ENCODE measurements around the gene KRTAP10-8.
"Not testable (repeated sequence)": the region's sequence is repeated elsewhere in the genome, so short reads cannot be mapped to it uniquely, and the experiment has no call there.

Gene KRTAP10-8

DNA sequence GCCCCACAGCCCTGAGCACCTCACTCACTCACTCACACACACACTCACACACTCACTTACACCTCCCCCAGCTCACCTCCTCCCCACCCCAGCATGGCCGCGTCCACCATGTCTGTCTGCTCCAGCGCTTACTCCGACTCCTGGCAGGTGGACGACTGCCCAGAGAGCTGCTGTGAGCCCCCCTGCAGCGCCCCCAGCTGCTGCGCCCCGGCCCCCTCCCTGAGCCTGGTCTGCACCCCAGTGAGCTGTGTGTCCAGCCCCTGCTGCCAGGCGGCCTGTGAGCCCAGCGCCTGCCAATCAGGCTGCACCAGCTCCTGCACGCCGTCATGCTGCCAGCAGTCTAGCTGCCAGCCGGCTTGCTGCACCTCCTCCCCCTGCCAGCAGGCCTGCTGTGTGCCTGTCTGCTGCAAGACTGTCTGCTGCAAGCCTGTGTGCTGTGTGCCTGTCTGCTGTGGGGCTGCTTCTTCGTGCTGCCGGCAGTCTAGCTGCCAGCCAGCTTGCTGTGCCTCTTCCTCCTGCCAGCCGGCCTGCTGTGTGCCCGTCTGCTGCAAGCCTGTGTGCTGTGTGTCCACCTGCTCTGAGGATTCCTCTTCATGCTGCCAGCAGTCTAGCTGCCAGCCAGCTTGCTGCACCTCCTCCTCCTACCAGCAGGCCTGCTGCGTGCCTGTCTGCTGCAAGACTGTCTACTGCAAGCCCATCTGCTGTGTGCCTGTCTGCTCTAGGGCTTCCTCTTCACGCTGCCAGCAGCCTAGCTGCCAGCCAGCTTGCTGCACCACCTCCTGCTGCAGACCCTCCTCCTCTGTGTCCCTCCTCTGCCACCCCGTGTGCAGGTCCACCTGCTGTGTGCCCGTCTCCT is 34.7 kb downstream of the KRTAP10-8 start, which contains the start of gene KRTAP10-11:
KRTAP10-11 (plus strand) TSS at position 49 of the 856 bp plus-strand sequence; CDS start at position 94, 45 bp downstream.
- DNase-seq (ENCODE audit: low read depth) = not testable (repeated sequence)

DNA sequence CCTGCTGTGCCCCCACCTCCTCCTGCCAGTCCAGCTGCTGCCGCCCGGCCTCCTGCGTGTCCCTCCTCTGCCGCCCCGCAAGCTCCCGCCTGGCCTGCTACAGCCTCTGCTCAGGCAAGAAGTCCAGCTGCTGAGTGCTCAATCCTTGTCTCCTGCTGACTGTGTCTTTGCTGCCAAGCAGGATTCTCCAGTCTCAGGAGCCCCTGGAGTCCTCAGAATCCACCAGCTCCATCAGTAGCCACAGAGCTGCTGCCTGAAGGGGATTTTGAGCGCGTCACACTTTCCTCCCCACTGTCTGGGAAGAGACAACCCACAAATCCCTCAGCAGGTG is 35.3 kb downstream of the KRTAP10-8 start:
- DNase-seq (ENCODE audit: low read depth) = no peak

DNA sequence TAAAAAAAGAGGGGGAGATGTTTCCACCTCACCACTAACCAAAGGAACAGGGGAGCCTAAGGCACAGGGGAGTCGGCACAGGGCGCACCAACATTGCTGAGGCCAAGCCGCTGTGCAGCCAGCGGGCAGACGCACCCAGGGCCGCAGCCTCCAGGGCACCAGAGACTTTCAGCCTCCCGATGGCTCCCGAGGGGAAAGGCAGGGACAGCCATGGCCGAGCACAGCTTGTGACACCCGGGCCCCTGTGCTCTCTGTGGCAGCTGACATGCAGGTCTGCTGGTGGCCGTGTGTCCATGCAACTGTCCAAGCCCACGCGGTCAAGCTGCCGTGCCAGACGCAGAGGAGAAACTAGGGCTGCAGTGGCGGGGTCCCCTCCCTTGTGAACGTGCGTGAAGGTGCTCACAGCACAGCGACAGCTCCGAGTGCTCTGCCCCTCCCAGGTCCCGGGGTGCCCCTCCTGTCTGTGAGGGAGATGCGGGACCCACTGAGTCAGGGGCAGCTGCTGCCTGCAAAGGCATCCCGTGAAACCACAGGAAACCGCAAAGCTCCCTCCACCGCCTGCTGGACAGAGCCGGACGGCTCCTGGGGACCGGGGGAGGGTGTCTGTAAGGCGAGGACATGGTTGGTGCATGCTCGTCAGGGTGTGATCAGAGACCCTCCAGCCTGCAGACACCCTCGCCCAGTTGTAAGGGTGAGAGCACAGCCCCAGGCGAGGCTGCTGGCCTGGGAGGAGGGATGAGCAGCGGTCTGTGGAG is 36.9 kb downstream of the KRTAP10-8 start:
- no peak for DNase-seq (ENCODE audit: low read depth)

DNA sequence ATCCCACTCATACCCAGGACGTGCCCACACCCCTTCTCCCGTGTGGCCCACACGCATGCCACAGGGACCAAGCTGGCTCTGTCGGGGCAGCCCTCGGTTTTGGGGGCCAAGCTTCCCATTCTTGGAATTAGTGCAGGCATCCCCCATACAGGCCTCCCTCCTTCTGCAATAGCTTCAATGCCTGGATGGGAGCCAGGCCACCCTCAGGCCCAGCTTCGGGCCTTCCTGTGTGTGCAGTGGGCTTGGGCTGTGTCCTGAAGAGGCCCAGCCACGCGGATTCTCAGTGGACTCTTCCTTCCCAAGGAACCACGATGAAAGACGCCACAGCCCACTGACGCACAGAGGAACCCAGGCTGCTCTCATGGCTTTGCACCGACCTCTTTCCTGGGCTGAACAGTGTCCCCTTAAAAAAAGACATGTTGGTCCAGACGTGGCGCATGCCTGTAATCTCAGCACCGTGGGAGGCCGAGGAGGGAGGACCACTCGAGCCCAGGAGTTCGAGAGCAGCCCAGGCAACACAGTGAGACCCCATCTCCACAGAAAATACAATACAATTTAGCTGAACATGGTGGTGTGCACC is 37.7 kb downstream of the KRTAP10-8 start:
- DNase-seq (ENCODE audit: low read depth) = no peak

DNA sequence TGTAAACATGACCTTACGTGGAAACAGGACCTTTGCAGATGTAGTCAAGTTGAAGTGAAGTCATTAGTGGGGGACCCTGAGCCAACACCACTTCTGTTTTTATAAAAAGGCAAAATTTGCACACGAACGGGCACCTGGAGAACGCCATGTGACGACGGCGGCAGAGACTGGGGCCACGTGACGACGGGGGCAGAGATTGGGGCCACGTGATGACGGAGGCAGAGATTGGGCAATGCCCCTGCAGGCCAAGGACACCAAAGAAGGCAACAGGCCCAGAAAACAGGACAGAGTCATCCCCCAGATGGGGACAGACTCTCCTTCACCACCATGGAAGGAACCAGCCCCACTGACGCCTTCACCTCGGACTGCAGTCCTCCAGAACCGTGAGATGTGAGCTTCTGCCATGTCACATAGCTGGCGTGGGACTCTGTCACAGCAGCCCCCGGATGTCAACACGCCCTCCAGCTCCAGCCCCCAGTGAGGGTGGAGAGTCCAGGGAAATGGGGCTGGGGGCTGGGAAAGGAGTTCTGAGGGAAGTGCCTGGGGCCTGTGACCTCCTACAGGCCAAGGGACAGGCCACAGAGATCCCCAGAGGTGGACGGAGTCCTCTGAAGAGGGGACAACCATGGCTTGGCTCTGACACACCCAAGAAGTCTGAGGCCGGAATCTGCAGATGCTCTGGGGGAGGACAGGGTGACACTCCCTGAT is 38.5 kb downstream of the KRTAP10-8 start:
- DNase-seq (ENCODE audit: low read depth) = no peak

DNA sequence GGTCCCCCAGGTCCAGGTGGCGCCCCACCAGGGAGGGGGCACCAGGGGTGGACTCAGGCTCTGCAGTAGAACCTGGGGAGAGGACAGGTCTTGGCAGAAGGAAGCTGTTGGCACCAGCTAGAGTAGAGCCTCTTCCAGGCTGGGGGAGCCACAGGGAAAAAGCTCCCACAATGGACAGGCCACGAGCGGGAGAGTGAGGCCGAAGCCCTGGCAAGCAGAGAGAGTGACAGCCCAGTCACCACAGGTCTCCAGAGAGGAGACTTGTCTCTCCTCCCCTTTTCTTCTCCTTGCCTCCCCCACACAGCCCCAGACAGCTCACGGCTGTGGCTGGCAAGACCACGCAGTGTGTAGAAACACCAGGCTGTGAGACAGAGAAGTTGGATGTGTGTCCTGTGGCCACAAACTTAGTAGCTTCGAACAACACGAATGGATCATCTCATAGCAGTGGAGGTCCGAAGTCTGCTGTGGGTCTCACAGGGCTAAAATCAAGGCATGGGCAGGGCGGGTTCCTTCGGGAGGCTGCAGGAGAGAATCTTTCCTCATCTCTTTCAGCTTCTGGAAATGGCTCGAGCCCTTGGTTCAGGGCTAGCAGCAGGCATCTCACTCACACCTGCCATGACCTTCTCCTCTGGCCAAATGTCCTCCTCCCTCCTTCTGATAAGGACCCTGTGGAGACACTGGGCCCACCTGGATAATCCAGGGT is 39.2 kb downstream of the KRTAP10-8 start:
- DNase-seq (ENCODE audit: low read depth) = no peak

DNA sequence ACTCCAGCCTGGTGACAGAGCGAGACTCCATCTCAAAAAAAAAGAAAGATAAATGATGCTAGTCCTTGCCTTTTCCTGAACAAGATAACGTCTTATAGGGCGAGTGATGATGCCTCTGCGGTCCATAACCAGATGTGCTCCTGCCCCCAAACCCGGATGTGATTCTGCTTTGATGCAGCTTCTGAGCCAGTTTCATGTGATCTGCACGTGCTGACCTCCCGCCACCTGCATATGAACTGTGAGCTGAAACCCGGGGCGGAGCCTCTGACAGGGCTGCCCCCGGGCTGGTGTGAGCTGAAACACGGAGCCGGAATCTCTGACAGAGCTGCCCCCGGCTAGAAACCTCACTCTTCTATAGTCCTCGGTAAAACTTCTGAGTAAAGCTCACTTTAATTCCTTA is 41.2 kb downstream of the KRTAP10-8 start:
- no peak for DNase-seq (ENCODE audit: low read depth)

DNA sequence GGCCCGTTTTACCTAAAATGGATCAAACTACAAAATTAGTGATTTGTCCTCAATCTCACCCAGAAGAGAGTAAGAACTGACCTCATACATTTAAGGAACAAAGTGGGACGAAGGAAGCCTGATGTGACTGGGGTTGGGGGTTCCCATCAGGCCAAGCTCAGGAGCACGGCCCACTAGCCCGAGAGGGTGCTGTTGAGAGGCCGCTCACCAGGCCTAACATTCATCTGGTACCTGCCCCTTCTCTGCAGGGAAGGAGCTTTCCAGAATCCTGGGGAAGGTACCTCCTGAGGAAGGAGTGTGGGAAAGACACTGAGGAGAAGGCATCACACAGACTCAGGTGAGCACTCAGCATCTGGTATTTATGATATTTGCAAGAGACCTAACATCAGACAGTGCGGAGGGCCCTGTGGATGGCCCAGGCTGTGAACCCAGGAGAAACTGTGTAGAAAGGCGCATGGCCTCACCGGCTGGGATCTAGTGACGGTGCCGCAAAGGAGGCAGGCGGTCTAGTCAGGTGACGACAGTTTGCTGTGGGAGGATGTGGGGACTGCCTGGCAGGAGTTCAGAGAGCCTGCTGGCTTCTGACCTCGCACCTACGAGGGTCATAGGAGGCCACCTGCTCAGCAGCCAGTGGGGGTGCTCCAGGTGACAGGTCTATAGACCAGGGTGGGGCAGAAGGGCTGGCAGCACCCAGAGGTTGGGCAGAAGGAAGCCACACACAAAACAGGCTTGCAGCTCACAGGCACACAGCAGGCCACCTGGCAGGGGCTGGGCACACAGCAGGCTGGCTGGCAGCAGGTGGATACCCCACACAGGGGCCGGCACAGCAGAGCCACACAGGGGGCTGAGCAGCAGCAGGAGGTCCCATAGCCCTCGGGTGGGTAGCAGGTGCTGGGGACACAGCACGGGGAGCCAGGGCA is 42.0 kb downstream of the KRTAP10-8 start:
- DNase-seq (ENCODE audit: low read depth) = peak; percentile 17

DNA sequence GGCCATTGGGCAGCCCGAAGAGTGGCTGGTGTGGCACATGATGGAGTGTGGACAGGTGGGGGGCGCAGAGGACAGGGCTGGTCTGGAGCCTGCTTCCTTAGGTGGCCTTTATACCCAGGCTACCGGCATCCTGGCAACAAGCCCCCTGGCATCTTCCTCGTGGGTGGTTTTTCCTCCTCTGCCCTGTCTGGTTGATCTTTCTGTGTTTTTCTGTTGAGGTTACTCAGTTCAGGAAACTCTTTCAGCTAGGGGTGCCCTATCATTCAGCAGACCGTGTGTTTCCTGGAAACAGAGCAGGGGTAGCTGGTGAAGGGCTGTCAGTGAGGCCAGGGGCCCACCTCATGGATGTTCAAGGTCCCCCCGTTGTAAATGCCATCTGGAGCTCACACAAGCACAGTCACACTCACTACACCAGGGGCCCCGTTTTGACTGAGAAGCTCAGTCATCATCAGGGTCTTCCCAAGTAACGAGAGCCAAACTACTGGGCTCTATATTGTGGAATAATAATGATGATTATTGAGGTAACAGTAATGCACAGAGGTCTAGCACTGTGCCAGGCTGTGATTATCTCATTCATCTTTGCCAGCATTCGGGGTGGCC is 42.8 kb downstream of the KRTAP10-8 start, which contains the start of gene KRTAP12-4:
KRTAP12-4 (minus strand) TSS at position 84 of the 600 bp plus-strand sequence; CDS start at position 39, 45 bp downstream.
- DNase-seq (ENCODE audit: low read depth) = no peak

DNA sequence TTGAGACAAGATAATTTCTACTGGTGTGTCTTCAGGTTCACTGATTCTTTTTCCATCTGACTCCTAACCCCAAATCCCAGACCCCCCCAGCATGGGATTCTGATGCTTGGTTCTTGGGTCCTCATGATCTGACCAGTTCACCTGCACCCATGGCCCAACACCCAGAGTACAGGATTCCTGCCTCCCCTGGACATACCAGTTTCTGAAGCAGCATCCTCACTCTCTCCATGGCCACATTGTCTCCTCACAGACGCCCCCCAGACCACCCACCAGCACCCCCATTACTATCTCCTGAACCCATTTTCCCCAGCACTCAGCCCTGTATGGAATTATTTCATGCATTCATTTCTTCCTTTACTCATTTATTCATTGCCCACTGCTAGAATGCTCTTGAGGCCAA is 45.0 kb downstream of the KRTAP10-8 start:
- no peak for DNase-seq (ENCODE audit: low read depth)

DNA sequence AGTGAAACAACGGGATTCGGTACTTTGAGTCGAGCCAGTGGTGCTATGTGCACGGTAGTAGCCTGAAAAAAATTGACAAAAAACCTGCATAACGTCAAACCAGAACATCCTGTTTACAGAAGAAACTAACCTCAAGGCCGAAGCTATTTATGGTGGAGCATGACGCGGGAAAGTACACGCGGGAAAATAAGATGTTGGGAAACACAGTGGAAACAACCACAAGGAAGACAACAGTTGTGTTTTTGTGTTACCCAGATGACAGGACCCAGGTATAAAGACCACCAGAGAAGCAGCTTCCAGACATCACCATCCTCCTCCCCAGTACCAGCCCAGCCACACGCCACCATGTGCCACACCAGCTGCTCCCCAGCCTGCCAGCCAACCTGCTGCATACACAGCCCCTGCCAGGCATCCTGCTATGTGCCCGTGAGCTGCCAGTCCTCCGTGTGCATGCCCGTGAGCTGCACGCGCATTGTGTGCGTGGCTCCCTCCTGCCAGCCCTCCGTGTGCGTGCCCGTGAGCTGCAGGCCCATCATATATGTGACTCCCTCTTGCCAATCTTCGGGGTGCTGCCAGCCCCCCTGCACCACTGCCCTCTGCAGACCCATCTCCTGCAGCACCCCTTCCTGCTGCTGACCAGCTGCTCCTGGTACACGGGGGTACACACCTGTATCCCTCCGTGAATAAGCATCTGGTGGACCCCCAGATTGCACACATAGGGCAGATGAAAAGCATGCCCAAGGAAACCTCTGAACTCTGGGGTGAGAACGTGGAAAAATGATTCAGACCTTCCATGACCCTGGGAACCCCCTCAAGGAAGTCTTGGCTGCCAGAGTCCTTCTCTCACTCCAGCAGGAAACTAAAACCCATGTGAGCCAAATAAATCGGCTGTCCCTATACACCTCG is 46.0 kb downstream of the KRTAP10-8 start, which contains the start of gene KRTAP12-3:
KRTAP12-3 (plus strand) TSS at position 298 of the 906 bp plus-strand sequence; CDS start at position 346, 48 bp downstream.
- DNase-seq (ENCODE audit: low read depth) = no peak

DNA sequence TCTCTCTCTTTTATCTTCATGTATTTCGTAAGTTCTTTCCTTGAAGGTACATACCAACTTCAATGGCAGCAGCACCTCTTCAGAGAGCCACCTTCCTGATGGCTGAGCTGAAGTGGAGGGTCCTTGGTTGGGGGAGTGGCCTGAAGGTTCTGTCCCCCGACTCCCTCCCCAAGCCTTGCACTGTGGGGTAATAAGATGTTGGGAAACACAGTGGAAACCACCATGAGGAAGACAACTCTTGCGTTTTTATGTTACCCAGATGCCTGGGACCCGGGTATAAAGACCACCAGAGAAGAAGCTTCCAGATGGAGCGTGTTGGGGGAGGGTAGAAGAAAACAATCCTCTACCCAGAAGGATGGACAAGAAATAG is 46.6 kb downstream of the KRTAP10-8 start:
- no peak for DNase-seq (ENCODE audit: low read depth)

DNA sequence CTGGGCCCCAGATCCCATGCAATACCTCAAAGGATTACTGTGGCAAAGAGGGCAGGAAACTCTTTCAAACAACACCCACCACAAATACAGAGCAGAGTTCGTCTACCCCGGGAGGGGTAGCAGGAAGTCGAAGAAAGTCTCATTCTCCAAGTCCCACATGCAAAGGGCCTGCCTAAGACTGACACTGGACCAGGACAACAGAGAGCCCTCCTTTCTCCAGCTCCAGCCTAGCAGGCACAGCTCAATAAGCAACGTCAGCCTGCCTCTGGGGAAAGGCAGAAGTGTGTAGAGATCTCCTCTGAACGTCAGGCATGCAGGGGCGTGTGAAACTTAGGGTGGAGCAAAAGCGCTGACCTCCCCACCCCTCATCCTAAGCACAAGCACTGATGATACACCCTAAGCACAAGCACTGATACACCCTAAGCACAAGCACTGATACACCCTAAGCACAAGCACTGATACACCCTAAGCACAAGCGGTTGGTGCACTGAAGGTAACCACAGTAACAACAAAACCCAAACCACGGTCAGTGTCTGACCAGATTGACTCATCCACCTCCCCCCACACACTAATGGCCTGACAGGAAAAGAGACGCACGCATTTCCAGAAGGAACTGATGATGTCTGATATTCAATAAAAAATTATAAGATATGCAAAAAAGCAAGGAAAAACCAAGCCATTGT is 47.2 kb downstream of the KRTAP10-8 start:
- no peak for DNase-seq (ENCODE audit: low read depth)

DNA sequence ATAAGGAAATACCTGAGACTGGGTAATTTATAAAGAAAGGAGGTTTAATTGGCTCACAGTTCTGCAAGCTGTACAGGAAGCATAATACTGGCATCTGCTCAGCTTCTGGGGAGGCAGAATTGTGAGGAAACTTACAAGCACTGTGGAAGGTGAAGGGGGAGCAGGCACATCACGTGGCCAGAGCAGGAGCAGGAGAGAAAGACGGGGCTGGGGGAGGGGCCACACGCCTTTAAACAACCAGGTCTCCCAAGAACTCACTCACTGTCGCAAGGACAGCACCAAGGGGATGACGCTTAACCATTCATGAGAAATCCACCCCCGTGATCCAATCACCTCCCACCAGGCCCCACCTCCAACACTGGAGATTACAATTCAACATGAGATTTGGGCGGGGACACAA is 49.7 kb downstream of the KRTAP10-8 start:
- DNase-seq (ENCODE audit: low read depth) = not testable (repeated sequence)

Measured in stimulated activated CD8-positive, alpha-beta memory T cell treated with anti-CD3 and anti-CD28 coated beads, Interleukin-12 subunit alpha, Interleukin-12 subunit beta, amount 100 ng/mL, for 4 hours (primary cell).